Glomerular endothelial cell (primary cell): ENCODE measurements around the gene OGFOD2. TPM values are rescaled to one million over a fixed set of nuclear protein-coding genes. Genes with fewer than 3 reads are reported as not detected.
"Not testable (repeated sequence)": the region's sequence is repeated elsewhere in the genome, so short reads cannot be mapped to it uniquely, and the experiment has no call there.

Source experiments
- DNase-seq: peaks from one replicate; pipeline ENCODE4 v3.0.0-alpha.2; 2011; ENCODE audit warnings: low read depth, low spot score; ENCODE audit errors: extremely low read depth
- total RNA-seq: library from RNA; depleted of rRNA; stranded (reverse); fragments of >200 nt; gene quantifications from 2 replicates; pipeline ENCODE4 v1.2.3, GENCODE V29; 2015

The OGFOD2 gene
- total RNA-seq, 1 donor from 2014 or later: 10.6 TPM

GRCh38 chr12:123000578-123000977 is 25.5 kb downstream of the OGFOD2 start:
- DNase-seq: no peak

DNA sequence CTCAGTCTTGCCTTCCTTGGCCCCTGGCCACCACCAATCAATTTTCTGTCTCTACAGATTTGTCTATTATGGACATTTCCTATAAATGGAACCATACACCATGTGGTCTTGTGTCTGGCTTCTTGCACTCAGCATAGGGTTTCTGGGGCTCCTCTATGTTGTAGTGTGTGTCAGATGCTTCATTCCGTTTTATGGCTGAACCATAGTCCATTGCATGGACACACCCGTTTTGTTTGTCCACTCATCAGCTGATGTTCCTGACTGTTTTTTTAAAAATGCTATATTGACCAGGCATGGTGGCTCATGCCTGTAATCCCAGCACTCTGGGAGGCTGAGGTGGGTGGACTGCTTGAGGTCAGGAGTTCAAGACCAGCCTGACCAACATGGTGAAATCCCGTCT is 26.4 kb downstream of the OGFOD2 start:
- DNase-seq: no peak

- no peak for DNase-seq
These were observed 28.2 kb downstream of the OGFOD2 start for GRCh38 chr12:123003257-123003656.

- no peak for DNase-seq
These were observed 29.2 kb downstream of the OGFOD2 start for GRCh38 chr12:123004287-123004686.

DNA sequence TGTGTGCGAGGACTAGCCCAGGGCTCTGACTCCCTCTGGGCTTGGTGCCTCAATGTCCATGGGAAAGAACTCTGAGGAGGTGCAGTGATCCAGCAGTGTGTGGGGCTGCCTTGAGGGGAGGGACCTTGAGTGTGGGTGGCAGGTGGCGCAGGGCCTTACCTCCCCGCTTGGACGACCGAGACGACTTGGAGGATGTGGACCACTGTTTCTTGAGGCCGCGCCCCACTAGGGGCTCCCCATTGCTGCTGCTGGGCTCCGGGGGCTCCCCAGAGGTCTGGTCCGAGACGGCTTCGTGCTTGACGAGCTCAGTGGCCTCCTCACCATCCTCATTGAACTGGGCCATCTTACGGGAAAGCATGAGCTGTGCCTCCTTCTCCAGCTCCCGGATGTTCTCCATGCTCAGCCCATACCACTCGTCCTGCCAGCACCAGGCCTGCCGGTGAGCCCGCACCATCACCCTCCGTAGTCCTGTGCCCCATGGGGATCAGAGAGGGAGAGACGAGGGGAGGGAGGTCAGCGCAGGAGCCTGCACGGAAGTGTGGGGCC is 30.1 kb downstream of the OGFOD2 start:
- DNase-seq: no peak

GRCh38 chr12:123006977-123007376 is 31.9 kb downstream of the OGFOD2 start:
- DNase-seq: no peak

DNA sequence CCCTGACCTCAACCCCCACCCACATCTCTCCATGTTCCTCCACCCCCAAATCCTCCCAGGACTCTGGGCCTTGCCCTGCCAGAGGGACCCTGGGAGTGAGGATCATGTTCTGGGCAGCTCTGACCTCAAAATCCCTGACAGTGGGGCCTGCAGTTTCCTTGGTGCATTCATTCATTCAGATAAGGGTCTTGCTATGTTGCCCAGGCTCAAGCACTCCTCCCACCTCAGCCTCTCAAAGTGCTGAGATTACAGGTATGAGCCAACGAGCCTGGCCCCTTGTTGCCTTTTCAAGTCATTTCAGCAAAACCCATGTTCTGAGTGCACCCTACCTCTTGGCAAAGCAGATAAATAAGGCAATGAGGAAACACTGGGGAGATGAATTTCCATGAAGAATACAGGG is 35.1 kb downstream of the OGFOD2 start:
- DNase-seq: no peak

- no peak for DNase-seq
These were observed 35.6 kb downstream of the OGFOD2 start for GRCh38 chr12:123010681-123011080.

- DNase-seq: no peak
These were observed 36.7 kb downstream of the OGFOD2 start for GRCh38 chr12:123011701-123012100.

DNA sequence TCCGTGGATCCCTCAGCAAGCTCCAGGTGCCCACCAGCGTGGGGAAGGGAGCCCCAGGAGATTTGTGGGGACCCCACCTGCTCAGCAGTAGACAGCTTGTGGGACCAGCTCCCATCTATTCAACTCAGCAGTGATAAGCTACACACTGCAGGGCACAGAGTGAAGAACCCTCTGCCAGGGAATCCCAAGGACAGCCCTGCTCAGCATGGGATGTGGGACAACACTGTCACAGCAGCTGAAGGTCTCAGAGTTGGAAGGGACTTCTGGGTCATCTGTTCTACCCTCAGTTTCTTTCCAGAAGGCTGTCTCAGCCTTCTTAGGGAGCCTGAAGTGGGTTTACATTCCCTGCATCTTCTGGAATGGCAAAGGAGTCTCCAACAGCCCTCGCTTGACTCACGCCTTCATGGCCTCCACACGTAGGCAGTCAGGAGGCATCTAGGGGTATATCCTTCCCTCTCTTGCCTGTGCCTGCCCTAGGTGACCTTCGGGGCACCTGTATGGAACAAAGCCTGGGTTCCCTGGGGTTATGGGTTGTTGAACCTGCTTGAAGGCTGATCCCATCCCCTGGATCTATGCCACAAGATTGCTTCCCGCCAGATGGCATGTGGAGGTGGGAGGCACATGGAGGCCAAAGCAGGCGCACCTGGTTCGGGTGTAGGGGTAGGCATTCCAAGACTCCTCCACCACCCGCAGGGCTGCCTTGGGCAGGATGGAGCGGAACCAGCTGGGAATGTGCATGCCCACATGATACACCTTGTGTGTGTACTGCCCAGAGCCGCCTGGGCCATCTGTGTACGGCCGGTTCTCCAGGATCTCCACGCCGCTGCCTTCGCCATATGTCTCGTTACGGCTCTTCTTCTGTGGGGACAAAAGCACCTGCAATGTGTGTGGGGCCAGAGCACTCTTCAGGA is 38.4 kb downstream of the OGFOD2 start:
- no peak for DNase-seq

GRCh38 chr12:123014473-123014872 is 39.4 kb downstream of the OGFOD2 start:
- not testable (repeated sequence) for DNase-seq

DNA sequence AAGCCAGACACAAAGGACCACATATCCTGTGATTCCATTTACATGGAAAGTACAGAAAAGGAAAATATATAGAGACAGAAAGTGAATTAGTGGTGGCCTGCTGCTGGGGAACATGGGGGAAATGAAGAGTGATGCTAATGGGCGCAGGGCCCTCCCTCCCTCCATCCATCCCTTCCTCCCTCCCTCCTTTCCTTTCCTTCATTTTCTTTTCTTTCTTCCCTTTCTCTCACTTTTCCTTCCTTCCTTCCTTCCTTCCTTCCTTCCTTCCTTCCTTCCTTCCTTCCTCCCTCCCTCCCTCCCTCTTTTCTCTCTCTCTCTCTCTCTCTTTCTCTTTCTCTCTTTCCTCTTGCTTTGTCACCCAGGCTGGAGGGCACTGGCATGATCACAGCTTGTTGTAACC is 42.7 kb downstream of the OGFOD2 start:
- no peak for DNase-seq

DNA sequence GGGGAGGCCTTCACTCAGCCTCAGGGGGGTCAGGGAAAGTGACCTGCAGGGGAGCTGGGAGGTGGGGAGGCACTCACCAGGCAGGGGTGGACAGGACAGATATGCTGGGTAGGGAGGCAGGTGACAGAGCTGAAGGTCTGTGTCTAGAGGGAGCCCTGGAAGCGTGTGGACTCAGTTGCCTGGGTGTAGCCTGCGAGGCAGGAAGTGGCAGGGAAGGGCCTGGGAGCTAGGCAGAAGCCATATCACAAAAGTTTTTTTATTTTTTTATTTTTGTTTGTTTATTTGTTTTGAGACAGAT is 44.7 kb downstream of the OGFOD2 start:
- DNase-seq: no peak

- no peak for DNase-seq
These were observed 46.9 kb downstream of the OGFOD2 start for GRCh38 chr12:123021688-123022604.

GRCh38 chr12:123022846-123023245 is 47.8 kb downstream of the OGFOD2 start:
- no peak for DNase-seq

DNA sequence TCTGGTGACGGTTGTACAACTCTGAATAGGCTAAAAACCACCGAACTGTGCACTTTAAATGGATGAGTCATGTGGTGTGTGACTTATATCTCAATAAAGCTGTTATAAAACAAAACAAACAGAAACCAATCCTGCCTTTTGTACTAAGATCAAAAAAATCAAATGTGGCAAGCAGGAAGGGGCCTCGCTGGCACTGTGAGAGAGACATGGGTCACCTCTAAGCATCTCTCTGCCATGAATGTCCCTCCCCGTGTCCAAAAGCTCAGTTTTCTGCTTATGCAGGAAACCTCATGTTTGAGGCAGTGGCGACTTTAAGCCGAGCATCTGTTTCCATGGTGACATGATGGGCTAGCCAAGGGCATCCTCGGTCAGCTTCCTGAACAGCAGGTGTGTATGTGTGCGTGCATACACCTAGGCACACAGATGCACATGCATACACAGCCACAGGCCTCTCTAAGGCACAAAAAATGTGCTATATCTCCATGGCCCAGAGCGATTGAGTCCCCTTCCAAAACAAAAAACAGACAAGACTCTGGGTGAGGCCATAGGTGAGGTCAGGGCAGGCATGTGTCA is 49.9 kb downstream of the OGFOD2 start:
- DNase-seq: no peak

DNA sequence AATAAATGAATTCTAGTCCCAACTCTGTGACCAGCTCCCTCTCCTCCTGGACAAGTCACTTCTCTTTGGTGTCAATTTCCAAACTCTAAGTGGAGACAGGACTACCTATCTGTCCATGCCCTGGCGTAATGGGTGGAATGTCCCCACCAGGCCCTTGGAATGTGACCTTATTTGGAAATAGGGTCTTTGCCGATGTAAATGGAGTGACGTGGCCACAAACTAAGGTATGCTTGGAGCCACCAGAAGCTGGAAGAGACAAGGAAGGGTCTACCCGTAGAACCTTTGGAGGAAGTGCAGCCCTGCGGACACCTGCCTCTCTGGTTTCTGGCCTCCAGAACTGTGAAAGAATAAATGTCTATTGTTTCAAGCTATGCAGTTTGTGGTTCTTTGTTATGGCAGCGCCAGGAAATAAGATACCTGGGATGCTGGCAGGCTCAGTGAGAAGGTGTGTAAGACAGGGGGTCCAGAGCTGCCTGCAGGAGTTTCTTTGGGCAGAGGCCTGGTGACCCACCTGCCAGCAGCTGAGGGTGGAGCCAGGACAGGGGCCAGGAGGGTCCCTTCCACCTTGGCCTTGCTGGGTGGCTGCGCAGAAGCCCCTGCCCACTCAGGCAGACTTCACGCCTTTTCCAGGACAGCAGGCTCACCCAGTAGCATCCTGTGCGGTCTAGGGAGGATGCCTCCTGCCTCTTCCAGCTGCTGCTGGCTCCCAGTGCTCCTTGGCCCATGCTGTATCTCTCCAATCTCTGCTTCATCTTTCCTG is 51.2 kb downstream of the OGFOD2 start:
- DNase-seq: no peak

- no peak for DNase-seq
These were observed 52.8 kb downstream of the OGFOD2 start for GRCh38 chr12:123027726-123028445.

DNA sequence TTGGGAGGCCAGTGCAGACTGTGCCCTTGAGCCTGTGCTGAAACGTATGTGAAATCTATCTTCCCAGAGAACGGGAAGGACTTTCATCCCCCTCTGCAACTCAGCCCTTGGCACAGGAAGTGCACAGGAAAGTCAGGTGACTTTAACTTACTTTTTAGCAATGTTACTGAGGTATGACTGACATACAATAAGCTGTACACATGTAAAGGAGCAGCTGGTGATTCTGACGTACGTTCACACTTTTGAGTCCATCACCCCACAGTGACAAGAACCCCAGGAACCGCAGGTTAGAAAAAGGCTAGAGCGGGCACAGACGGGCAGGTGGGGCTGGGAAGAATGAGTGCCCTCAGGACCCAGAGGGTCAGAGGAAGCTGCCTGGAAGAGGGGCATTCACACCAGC is 53.4 kb downstream of the OGFOD2 start:
- no peak for DNase-seq

- no peak for DNase-seq
These were observed 54.5 kb downstream of the OGFOD2 start for GRCh38 chr12:123029550-123029949.
